ENCODE results near the gene TRPC4AP. TPM values are rescaled to one million over a fixed set of nuclear protein-coding genes. Genes with fewer than 3 reads are reported as not detected.
"Not testable (repeated sequence)": the region's sequence is repeated elsewhere in the genome, so short reads cannot be mapped to it uniquely, and the experiment has no call there.

Gene TRPC4AP
- total RNA-seq, 2 donors from 2014 or later: 72.8 to 78.6 TPM

GRCh38 chr20:35117629-35118028 lies 25.0 kb upstream of the TRPC4AP start:
- Mint-ChIP-seq H3K27me3 (ENCODE audit: low read depth) (no peaks in the 10 kb centered on the region), H3K9me3 (no peaks in the 10 kb centered on the region), H3K4me1 (ENCODE audit: low read depth) (peaks cover 15% of the 10 kb centered on the region), H3K4me3 (no peak overlapping the region), H3K27ac (peak overlapping the region; percentile 30), H3K36me3 (ENCODE audit: insufficient read depth in 2 of 2) (peaks cover 3 to 5% of the 10 kb centered on the region in 2 donors)
- DNase-seq (no peak), ATAC-seq (replicated peaks in 1 of 2) (no peak)

GRCh38 chr20:35117196-35117595 lies 24.6 kb upstream of the TRPC4AP start:
- H3K27me3 Mint-ChIP-seq (ENCODE audit: low read depth): no peaks in the 10 kb centered on the region
- DNase-seq (no peak), ATAC-seq (replicated peaks in 1 of 2) (peak in 1 of 2 donors; percentile 53)
- H3K4me3 Mint-ChIP-seq: peak overlapping the region in 1 of 2 donors; percentile 39
- peaks cover 15% of the 10 kb centered on the region for H3K4me1 Mint-ChIP-seq (ENCODE audit: low read depth)
- no peaks in the 10 kb centered on the region for H3K9me3 Mint-ChIP-seq
- peaks cover 3 to 5% of the 10 kb centered on the region in 2 donors for H3K36me3 Mint-ChIP-seq (ENCODE audit: insufficient read depth in 2 of 2)
- peak overlapping the region; percentile 81 for H3K27ac Mint-ChIP-seq

GRCh38 chr20:35116258-35116657 lies 23.7 kb upstream of the TRPC4AP start:
- Mint-ChIP-seq H3K4me1 (ENCODE audit: low read depth) (peaks cover 21% of the 10 kb centered on the region), H3K27ac (peak overlapping the region; percentile 62), H3K27me3 (ENCODE audit: low read depth) (no peaks in the 10 kb centered on the region), H3K9me3 (no peaks in the 10 kb centered on the region), H3K4me3 (no peak overlapping the region), H3K36me3 (ENCODE audit: insufficient read depth in 2 of 2) (peaks cover 4 to 5% of the 10 kb centered on the region in 2 donors)
- no peak for ATAC-seq (replicated peaks in 1 of 2)
- no peak for DNase-seq

GRCh38 chr20:35115606-35116005 lies 23.0 kb upstream of the TRPC4AP start:
- Mint-ChIP-seq H3K36me3 (ENCODE audit: insufficient read depth in 2 of 2) (peaks cover 4 to 5% of the 10 kb centered on the region in 2 donors), H3K27me3 (ENCODE audit: low read depth) (no peaks in the 10 kb centered on the region), H3K4me3 (no peak overlapping the region), H3K4me1 (ENCODE audit: low read depth) (peaks cover 25% of the 10 kb centered on the region), H3K27ac (peak overlapping the region; percentile 14), H3K9me3 (no peaks in the 10 kb centered on the region)
- ATAC-seq (replicated peaks in 1 of 2) (no peak), DNase-seq (no peak)

GRCh38 chr20:35112276-35112675 lies 19.7 kb upstream of the TRPC4AP start:
- not testable (repeated sequence) for H3K36me3 Mint-ChIP-seq (ENCODE audit: insufficient read depth in 2 of 2); H3K4me3 Mint-ChIP-seq; DNase-seq; H3K9me3 Mint-ChIP-seq; ATAC-seq (replicated peaks in 1 of 2); H3K27me3 Mint-ChIP-seq (ENCODE audit: low read depth); H3K27ac Mint-ChIP-seq
- peaks cover 19% of the 10 kb centered on the region for H3K4me1 Mint-ChIP-seq (ENCODE audit: low read depth)

- H3K4me1 Mint-ChIP-seq (ENCODE audit: low read depth): peaks cover 14% of the 10 kb centered on the region
- no peak for DNase-seq
- H3K27me3 Mint-ChIP-seq (ENCODE audit: low read depth): no peaks in the 10 kb centered on the region
- H3K4me3 Mint-ChIP-seq: no peak overlapping the region
- peak in 1 of 2 donors; percentile 67 for ATAC-seq (replicated peaks in 1 of 2)
- no peaks in the 10 kb centered on the region for H3K9me3 Mint-ChIP-seq
- H3K36me3 Mint-ChIP-seq (ENCODE audit: insufficient read depth in 2 of 2): peaks cover 2 to 4% of the 10 kb centered on the region in 2 donors
- H3K27ac Mint-ChIP-seq: peak overlapping the region; percentile 64
Measured at GRCh38 chr20:35111141-35111888, 18.7 kb upstream of the TRPC4AP start.

- Mint-ChIP-seq H3K4me1 (ENCODE audit: low read depth) (peaks cover 12% of the 10 kb centered on the region), H3K27ac (no peak overlapping the region), H3K4me3 (no peak overlapping the region), H3K9me3 (no peaks in the 10 kb centered on the region), H3K27me3 (ENCODE audit: low read depth) (no peaks in the 10 kb centered on the region), H3K36me3 (ENCODE audit: insufficient read depth in 2 of 2) (peaks cover 0 to 2% of the 10 kb centered on the region in 2 donors)
- ATAC-seq (replicated peaks in 1 of 2) (no peak), DNase-seq (no peak)
Measured at GRCh38 chr20:35108921-35109320, 16.3 kb upstream of the TRPC4AP start.

GRCh38 chr20:35106827-35107380 lies 14.3 kb upstream of the TRPC4AP start:
- Mint-ChIP-seq H3K27ac (no peak overlapping the region), H3K4me1 (ENCODE audit: low read depth) (peaks cover 12% of the 10 kb centered on the region), H3K9me3 (no peaks in the 10 kb centered on the region), H3K4me3 (no peak overlapping the region), H3K27me3 (ENCODE audit: low read depth) (no peaks in the 10 kb centered on the region), H3K36me3 (ENCODE audit: insufficient read depth in 2 of 2) (peaks cover 0 to 2% of the 10 kb centered on the region in 2 donors)
- DNase-seq (no peak), ATAC-seq (replicated peaks in 1 of 2) (no peak)

- ATAC-seq (replicated peaks in 1 of 2) (no peak), DNase-seq (no peak)
- Mint-ChIP-seq H3K4me3 (no peak overlapping the region), H3K4me1 (ENCODE audit: low read depth) (no peaks in the 10 kb centered on the region), H3K27ac (no peak overlapping the region), H3K36me3 (ENCODE audit: insufficient read depth in 2 of 2) (no peaks in the 10 kb centered on the region), H3K27me3 (ENCODE audit: low read depth) (peaks cover 10% of the 10 kb centered on the region), H3K9me3 (no peaks in the 10 kb centered on the region)
Measured at GRCh38 chr20:35104685-35105295, 12.2 kb upstream of the TRPC4AP start.

GRCh38 chr20:35101620-35102019 lies 9.0 kb upstream of the TRPC4AP start:
- Mint-ChIP-seq H3K9me3 (no peaks in the 10 kb centered on the region), H3K4me1 (ENCODE audit: low read depth) (no peaks in the 10 kb centered on the region), H3K4me3 (no peak overlapping the region), H3K27ac (no peak overlapping the region), H3K27me3 (ENCODE audit: low read depth) (peaks cover 10% of the 10 kb centered on the region), H3K36me3 (ENCODE audit: insufficient read depth in 2 of 2) (no peaks in the 10 kb centered on the region)
- ATAC-seq (replicated peaks in 1 of 2) (no peak), DNase-seq (no peak)

GRCh38 chr20:35093267-35093884 lies 769 bp upstream of the TRPC4AP start:
- H3K27ac Mint-ChIP-seq: peak overlapping the region; percentile 97
- ATAC-seq (replicated peaks in 1 of 2) (peak; percentile 59 to 66), DNase-seq (peak; percentile 48 to 60)
- no peaks in the 10 kb centered on the region for H3K27me3 Mint-ChIP-seq (ENCODE audit: low read depth)
- no peaks in the 10 kb centered on the region for H3K9me3 Mint-ChIP-seq
- peaks cover 55% of the 10 kb centered on the region for H3K4me1 Mint-ChIP-seq (ENCODE audit: low read depth)
- peak overlapping the region; percentile 85 to 95 for H3K4me3 Mint-ChIP-seq
- H3K36me3 Mint-ChIP-seq (ENCODE audit: insufficient read depth in 2 of 2): peaks cover 5 to 9% of the 10 kb centered on the region in 2 donors

GRCh38 chr20:35091816-35092523 lies 637 bp downstream of the TRPC4AP start:
- Mint-ChIP-seq H3K4me3 (peak overlapping the region; percentile 85 to 95), H3K27ac (peak overlapping the region; percentile 99), H3K9me3 (no peaks in the 10 kb centered on the region), H3K4me1 (ENCODE audit: low read depth) (peaks cover 67% of the 10 kb centered on the region), H3K27me3 (ENCODE audit: low read depth) (no peaks in the 10 kb centered on the region), H3K36me3 (ENCODE audit: insufficient read depth in 2 of 2) (peaks cover 5 to 13% of the 10 kb centered on the region in 2 donors)
- ATAC-seq (replicated peaks in 1 of 2) (peak; percentile 10), DNase-seq (peak in 1 of 2 donors; percentile 24)

Data from activated T-cell treated with anti-CD3 and anti-CD28 coated beads, Interleukin-2, amount 50 U/mL, for 72 hours (primary cell).